Measurements from ENCODE around the gene MSTO1.
"Not testable (repeated sequence)": the region's sequence is repeated elsewhere in the genome, so short reads cannot be mapped to it uniquely, and the experiment has no call there.

The MSTO1 gene

DNA sequence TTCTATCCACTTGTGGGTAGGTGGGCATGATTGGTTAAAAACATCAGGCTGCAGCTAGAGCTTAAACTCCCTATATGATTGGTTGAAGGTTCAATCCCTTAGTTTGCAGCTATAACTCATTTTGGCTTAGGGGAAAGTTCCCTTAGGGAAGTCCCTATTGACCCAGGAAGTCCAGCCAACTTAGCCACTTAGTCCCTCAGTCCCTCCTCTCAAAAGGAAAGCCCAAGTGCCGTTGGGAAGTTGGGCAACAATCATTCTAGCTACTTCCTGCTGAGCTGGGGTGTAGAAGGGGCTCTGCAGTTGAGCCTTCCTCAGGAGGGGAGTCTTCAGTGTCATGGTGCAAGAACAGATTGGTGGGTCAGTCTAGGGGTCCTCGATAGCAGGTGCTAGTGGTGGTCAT lies 12.2 kb downstream of the MSTO1 start:
- DNase-seq: no peak

DNA sequence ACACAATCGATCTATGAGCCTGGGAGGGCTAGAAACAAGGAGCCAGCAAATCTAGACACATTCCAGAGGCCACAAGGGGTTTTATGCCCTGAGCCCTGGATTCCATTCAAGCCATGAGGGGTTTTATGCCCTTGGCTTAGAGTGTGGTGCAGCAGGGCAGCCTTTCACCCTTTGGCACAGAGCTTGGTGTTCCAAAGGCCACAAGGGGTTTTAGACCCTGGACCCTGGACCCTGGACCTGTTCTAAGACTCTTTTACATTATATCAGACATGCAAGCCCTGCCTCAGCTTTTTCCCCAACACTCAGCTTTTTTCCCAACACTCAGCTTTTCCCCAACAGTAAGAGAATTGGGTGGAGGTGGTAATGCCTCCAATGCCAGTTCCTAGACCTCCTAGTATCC lies 13.3 kb downstream of the MSTO1 start:
- no peak for DNase-seq

DNA sequence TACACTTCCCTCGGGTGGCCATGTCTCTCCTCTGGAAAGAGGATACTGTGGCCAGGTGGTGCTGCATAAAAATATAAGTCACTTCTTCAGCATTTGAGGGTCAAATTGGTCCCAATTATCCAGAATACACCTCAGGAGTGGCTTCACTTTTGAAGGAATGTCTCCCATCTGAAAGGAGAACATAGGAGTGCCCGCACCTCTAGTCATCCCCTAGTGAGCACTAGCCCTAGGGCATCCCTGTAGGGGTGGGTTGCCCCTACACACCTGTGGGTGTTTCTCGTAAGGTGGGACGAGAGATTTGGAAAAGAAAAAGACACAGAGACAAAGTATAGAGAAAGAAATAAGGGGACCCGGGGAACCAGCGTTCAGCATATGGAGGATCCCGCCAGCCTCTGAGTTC lies 16.4 kb downstream of the MSTO1 start:
- DNase-seq: not testable (repeated sequence)

DNA sequence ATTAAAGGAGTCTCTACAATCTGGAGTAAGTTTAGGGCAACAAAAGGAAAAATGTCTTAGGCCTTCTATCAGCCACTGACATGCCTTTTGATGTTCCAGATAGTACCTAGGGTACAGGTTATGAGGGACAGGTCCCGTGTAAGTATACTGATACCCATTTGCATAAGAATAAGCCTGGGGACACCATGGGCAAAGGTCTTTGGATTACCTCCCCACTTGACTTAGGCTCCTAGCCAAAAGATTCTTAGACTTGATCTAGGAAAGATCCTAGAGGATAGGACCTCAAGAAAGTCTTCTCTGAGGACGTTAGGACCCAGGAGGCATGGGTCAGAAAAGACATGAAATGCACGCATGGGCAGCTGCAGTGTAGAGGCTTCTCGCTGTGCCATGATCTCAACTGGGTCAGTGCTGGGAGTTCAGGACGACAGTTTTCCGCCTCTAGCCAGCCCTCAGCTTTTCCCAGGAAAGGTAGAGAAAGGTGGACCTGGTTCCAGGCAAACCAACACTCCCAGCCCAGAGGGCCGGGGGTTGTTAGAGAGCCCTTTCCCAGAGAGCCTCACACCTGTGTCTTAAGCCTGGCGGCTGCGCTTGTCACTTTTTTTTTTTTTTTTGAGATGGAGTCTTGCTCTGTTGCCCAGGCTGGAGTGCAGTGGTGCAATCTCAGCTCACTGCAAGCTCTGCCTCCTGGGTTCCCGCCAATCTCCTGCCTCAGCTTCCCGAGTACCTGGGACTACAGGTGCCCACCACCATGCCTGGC lies 26.6 kb downstream of the MSTO1 start:
- no peak for DNase-seq

DNA sequence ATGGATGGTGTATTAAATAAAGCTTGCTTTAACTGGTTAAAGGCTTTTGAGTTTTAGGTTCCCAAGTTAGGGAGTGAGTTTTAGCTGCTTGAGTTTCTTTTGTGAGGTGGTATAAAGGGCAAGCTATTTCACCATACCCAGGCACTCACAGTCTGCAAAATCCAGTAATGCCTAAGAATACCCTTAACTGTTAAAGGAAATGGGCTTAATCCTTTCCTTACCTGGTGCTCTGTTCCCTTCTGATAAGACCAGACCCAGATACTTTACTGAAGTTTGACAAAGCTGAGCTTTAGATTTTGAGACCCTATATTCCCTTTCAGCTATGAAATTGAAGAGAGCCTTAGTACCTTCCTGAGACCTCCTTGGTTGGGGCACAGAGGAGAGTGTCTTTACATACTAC lies 30.3 kb downstream of the MSTO1 start:
- DNase-seq: no peak

DNA sequence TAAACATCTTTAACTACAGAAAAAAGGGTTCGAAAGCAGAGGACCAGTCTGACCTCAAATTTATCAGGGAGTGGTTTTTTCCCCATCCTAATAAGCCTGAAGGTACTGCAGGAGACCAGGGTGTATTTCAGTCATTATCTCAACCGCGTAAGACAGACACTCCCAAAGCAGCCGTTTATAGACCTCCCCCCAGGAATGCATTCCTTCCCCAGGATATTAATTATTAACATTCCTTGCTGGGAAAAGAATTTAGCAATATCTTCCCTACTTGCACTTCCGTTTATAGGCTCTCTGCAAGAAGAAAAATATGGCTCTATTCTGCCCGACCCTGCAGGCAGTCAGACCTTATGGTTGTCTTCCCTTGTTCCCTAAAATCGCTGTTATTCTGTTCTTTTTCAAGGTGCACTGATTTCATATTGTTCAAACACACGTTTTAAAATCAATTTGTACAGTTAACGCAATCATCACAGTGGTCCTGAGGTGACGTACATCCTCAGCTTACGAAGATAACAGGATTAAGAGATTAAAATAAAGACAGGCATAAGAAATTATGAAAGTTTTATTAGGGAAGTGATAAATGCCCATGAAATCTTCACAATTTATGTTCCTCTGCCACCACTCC lies 32.7 kb downstream of the MSTO1 start:
- not testable (repeated sequence) for DNase-seq

DNA sequence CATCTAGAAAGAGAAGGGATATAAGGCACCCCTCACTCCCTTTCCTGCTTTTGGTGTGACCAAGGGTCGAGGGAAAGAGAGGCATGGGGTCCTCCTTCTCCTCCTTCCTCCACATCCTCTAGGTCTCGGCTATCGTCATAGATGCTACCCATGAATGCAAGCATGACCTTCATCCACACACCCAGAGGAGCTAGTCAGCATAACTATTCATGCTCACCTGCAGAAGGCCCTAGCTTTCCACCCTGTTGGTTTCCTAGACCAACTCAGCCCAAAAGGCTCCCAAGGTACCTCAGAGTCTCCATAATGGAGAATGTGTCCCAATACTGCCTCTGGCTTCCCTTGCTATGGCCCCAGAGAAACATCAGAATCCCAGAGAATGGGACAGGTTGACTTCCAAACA lies 33.2 kb downstream of the MSTO1 start:
- no peak for DNase-seq

DNA sequence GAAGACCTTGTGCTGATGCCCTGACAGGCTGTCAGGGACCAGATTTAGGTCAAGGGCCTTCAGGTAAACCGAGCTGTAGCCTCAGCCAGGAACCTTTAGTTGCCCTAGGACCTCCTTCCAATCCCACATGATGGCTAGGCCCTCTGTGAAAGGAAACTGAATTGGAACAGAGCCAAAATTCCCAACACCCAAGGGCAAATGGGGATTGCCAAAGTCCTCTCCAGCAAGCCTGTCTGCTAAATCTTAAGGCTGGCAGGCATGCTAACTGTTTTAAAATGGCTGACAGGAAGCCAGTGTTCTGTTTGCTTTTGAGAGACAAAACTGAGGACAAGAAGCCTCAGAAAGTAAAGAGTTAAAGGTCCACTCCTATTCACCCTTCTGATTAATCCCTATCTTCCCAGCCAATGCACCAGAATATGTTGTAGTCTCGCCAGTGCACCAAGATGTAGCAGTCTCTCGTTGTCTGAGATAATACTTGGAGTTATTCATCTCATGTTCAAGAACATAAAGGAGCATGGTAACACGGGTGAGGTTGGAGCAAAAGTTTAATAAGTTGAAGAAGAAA lies 35.1 kb downstream of the MSTO1 start:
- no peak for DNase-seq

DNA sequence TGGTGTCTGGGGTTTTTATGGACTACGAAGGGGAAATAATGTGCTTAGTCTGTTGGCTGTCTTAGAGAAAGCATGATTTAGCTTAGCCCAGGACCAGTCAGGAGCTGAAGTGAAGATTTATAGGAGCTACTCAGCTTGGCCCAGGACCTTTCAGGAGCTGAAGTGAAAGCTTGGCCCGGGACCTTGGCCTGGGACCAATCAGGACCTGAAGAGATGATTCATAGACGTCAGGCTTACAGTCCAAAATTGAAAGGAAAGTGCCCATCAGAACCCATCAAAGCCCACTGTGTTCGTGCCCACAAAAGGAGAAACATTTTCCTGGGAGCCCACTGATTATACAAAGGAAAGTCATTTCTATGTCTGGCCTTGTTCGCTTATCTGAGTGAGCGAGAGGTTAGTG lies 35.6 kb downstream of the MSTO1 start:
- DNase-seq: no peak

DNA sequence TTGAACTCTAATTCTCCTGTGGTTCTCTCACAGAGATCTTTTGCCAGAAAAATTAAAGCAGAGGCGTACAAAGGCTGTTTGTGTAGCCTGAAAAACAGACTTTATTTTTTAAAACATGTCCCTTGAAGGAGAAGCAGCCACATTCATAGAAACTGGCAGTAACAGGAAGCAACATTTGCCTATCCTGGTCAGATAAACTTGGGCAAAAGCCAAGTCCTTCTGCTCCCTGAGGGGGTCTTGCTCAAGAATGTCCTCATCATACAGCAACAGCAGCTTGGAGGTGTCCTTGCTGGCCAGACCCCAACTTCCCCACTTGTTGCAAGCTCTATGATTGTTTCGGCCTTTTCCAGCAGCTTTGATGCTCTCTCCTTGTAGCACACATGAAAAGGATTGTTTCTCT lies 36.3 kb downstream of the MSTO1 start:
- DNase-seq: no peak

DNA sequence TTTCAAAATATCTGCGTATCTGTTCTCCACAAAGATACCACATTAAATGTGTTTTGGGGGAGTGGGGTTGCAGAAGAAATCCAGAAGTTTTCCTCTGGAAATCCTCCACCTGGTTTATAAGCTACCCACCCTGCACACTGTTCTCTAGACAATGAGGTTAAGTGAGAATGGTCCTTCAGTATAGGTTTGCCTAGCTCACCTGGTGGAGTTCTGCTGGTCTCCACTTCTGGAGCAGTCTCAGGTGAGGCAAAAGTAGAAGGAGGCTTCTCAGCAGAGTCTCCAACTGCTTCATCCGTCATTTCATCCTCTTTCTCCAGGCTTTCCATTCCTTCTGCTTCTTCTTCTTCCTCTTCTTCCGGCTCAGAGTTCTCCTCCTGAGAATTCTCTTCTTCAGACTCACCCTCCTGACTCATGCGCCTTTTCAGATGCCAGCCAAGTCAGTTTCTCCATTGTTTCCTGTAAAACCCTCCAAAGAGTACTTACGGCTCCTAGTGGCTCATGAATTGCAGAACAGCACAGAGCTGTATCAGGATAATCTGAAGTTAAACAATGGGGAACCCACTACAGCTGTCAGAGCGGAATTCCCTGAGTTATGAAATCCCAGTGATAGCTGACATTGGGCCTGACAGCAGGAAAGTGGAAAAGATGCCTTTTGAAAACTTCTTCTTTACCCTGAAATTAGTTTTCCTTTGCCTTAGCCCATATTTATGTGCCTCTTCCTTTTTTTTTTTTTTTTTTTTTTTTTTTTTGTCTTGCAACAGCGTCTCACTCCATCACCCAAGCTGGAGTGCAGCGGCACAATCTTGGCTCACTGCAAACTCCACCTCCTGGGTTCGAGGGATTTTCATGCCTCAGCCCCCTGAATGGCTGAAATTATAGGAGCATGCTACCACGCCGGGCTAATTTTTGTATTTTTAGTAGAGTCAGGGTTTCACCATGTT lies 38.5 kb downstream of the MSTO1 start:
- peak in 1 of 2 donors; percentile 47 for DNase-seq

DNA sequence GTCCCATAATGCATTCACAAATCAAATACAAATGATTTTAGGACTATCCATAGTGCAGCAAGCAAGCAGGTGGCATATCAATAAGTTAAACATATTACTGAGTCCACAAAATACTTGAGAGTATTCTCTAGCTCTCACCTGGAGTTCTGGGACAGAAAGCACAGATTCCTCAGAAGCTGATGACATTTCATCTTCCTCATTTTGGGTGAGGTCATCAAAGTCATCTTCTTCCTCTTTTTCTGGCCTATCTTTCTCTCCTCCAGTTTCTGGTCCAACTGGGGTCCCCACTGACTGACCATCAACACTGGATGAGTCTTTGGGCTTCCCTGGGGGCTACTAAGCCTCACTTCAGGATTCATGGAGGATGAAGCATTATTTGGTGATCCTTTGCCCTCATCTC lies 39.7 kb downstream of the MSTO1 start:
- no peak for DNase-seq

DNA sequence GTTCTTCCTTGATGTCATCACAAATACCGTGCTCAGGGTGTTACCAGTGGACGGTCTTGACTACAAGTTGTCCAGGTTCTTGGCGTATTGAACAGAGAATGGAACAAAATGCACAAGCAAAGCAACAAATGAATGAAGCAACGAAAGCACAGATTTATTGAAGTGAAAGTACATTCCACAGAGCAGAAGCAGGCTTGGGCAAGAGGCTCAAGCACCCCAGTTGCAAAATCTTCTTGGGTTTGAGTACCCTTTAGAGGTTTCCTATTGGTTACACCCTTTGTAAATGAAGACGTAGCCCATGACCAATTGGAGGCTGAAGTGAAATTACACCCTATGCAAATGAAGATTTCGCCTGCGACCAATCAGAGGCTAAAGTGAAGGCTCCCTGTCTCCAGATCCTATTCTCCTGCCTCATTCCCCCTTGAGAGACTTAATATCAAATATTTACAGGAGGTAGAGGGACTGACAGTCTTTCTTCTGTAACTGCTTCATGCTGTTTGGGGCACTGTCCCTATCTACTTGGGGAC lies 40.3 kb downstream of the MSTO1 start:
- DNase-seq: no peak

DNA sequence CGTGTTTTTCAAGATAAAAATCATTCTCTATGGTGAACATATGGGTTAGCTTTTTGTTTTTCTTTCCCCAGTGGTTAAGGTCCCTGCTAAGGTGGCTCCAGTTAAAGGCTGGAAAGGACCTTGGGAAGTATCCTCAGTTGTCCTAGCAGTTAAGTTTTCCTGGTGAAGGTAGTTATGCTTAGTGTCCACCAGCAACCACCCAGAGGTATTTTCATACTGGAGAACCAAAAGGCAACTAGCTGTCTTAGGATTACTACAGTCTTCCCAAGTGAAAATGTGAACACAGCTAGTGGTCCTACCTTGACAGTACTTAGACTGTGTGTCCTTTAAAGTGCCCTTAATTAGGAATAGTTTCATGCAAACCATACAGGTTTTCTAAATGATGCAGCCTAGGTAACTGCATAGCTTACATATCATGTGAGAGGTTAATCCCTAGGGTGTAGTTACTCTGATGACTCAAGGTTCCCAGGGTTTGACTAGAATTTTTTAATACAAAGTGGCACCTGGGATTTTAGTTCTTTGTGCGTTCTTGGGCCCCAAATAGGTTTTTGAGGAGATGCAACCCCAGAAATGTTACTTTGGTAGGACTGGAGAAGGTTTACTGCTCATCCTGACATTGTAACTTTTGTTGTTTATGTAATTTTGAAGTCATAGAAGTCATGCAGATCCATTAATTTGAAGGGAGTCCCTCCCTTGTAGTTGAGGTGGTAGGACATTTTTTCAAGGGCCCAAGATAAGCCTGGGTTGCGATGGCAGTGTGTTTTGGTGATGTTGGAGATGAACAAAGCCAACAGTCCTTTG lies 42.0 kb downstream of the MSTO1 start:
- no peak for DNase-seq

DNA sequence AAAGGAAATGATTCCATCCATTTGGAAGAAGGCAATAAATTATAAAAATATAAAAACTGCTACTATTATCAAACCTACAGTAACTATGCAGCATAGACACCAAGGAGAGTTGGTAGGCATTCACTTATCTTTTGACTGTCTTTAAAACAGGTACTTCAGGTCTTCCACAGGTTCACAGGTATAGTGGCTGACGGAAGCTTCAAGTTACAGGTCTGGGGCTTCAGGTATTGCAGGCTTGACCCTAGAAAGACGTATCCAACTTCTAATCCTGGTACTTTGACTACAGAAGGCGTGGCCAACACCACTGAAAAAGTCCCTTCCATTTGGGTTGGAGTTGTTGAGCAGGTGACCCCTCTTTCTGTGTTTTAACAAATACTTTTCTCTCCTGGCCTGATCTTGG lies 42.9 kb downstream of the MSTO1 start:
- DNase-seq: no peak

DNA sequence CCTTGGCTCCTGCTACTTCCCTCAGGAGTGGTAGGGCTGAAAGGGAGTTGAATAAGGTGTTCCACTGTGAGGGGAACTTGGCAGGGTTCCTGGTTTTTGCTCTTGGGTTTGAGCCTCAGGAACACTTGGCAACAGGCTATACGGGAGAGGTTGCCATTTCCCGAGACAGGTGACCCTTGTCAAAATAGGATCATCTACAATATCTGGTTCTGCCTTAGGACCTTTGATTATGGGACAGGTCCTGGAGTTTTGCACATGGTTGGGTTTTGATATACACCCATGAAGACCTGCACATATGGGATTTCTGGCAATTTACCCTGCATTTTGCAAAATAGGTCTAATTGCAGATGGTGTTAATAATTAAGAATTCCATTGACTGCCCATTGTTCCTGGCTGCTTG lies 47.4 kb downstream of the MSTO1 start:
- DNase-seq: no peak

DNA sequence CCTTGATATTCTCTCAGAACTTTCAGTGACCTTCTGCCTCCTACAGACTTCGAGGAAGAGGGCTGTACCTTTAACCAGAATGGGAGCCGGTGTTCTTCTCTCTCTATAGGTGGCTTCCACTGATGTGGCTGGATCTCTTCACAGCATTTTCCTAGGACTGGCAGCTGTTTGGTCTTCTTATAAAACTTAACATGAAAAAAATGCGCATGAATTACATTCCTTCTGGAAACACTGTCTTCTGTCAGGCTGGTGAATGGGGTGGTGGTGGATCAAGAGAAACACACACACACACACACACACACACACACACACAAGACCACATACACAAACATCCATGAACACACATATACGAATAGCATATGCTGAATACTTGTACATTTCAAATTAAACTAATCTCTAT lies 51.2 kb downstream of the MSTO1 start:
- DNase-seq: not testable (repeated sequence)
